Natural killer cell (primary cell): ENCODE data around the gene P4HTM. TPM values are rescaled to one million over a fixed set of nuclear protein-coding genes. Genes with fewer than 3 reads are reported as not detected.

Source experiments
- ATAC-seq, 3 donors: fragments of 150-1000 bp in 2 of 3; fragments of 200-7000 bp in 1 of 3; cut with Tn5 transposase; 1 replicate in 1 of 3; 2 replicates in 2 of 3; pipeline ENCODE4 v1.10.0; 2021; ENCODE audit warnings: mild to moderate bottlenecking in 2 of 3, moderate library complexity in 2 of 3
- DNase-seq, 2 donors: peaks; one replicate each; pipeline versions ENCODE4 v3.0.0 to v3.0.0-alpha.2; 2013 to 2021; ENCODE audit warnings: mixed read lengths in 1 of 2
- H3K27ac ChIP-seq: one replicate; pipeline ENCODE4 v1.5.1; 2013; ENCODE audit warnings: mild to moderate bottlenecking, low read length
- H3K27me3 ChIP-seq: one replicate; pipeline ENCODE4 v1.6.1; 2013; ENCODE audit warnings: low read length; ENCODE audit not compliant: control insufficient read depth, insufficient read depth
- H3K36me3 ChIP-seq: one replicate; pipeline ENCODE4 v1.6.1; 2013; ENCODE audit warnings: low read length; ENCODE audit not compliant: control insufficient read depth, insufficient read depth
- H3K4me1 ChIP-seq: one replicate; pipeline ENCODE4 v1.6.1; 2013; ENCODE audit warnings: low read length; ENCODE audit not compliant: control insufficient read depth, insufficient read depth
- H3K4me3 ChIP-seq: one replicate; pipeline ENCODE4 v1.5.1; 2013; ENCODE audit warnings: low read length
- H3K9me3 ChIP-seq: one replicate; pipeline ENCODE4 v1.6.1; 2013; ENCODE audit warnings: low read length; ENCODE audit not compliant: control insufficient read depth, insufficient read depth
- H3K27ac Mint-ChIP-seq, 2 donors: one replicate each; pipeline ENCODE4 v1.8.0; 2022; ENCODE audit warnings: mild to moderate bottlenecking in 2 of 2, mixed read lengths in 2 of 2, moderate library complexity in 1 of 2
- H3K27me3 Mint-ChIP-seq, 2 donors: one replicate each; pipeline ENCODE4 v1.8.0; 2022; ENCODE audit warnings: low read depth in 2 of 2, mixed read lengths in 2 of 2
- H3K36me3 Mint-ChIP-seq: one replicate; pipeline ENCODE4 v1.8.0; 2022; ENCODE audit warnings: mixed read lengths
- H3K4me1 Mint-ChIP-seq, 2 donors: one replicate each; pipeline ENCODE4 v1.8.0; 2022; ENCODE audit warnings: mixed read lengths in 2 of 2
- H3K4me3 Mint-ChIP-seq: one replicate; pipeline ENCODE4 v1.8.0; 2022; ENCODE audit warnings: mild to moderate bottlenecking, moderate library complexity, mixed read lengths
- H3K9me3 Mint-ChIP-seq, 2 donors: one replicate each; pipeline ENCODE4 v1.8.0; 2022; ENCODE audit warnings: mixed read lengths in 2 of 2
- CTCF ChIP-seq: fragments of 200-600 bp; IDR thresholded peaks from one replicate; pipeline ENCODE4 v1.8.0; 2022; ENCODE audit warnings: antibody characterized with exemption
- WGBS: methylation state at CpG from one replicate; pipeline ENCODE4 v1.1.7; 2013; ENCODE audit warnings: missing lambda C conversion rate; ENCODE audit not compliant: insufficient coverage; 5-methylcytosine and 5-hydroxymethylcytosine counted together
- intact Hi-C: fragments of 100-400 bp; cut with micrococcal nuclease; formaldehyde crosslinking; loops from one replicate; pipeline ENCODE4 v1.14.2; 2022
- total RNA-seq, 4 donors: library from RNA; stranded (reverse); fragments of 120-200 nt in 1 of 4; gene quantifications; one replicate each; pipeline versions ENCODE4 v1.2.3 to v1.2.4, GENCODE V29; 2013 to 2022

P4HTM gene
- total RNA-seq, 3 donors from 2014 or later (not counting 1 experiment from before 2014, with no cell fraction given), result 28.8 to 31.3 (median 30.6) TPM

DNA sequence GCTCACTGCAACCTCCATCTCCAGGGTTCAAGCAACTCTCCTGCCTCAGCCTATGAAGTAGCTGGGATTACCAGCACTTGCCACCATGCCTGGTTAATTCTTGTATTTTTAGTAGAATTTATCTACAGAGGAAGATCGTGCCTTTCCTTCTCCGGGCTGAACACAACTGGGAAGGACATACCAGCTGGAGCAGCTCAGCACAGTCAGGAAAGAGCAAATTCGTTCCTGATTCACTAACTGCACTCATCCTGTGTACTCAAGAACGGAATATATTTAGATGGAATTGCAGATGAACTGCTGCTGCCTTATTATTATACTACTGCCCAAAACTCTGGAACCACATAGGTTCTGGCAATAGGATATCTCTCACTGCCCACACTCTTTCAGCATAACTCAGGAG, 27.1 kb upstream of the P4HTM start:
- Histone ChIP-seq H3K4me3 (no peak overlapping the region), H3K27me3 (no peaks in the 10 kb centered on the region), H3K27ac (no peak overlapping the region), H3K4me1 (no peaks in the 10 kb centered on the region), H3K9me3 (no peaks in the 10 kb centered on the region), H3K36me3 (peaks cover 33% of the 10 kb centered on the region)
- no peaks in the 10 kb centered on the region for H3K36me3 Mint-ChIP-seq
- peak overlapping the region; percentile 1 to 50 for H3K27ac Mint-ChIP-seq
- 100% methylated on average over 4 of the region's 4 CpGs for WGBS
- no peaks in the 10 kb centered on the region for H3K27me3 Mint-ChIP-seq
- DNase-seq (no peak), ATAC-seq (no peak)
- intact Hi-C loops, result no loop called here
- no peaks in the 10 kb centered on the region for H3K9me3 Mint-ChIP-seq
- H3K4me3 Mint-ChIP-seq, result no peak overlapping the region
- no peak for TF ChIP-seq CTCF
- H3K4me1 Mint-ChIP-seq, result peaks cover 16 to 20% of the 10 kb centered on the region in 2 donors

DNA sequence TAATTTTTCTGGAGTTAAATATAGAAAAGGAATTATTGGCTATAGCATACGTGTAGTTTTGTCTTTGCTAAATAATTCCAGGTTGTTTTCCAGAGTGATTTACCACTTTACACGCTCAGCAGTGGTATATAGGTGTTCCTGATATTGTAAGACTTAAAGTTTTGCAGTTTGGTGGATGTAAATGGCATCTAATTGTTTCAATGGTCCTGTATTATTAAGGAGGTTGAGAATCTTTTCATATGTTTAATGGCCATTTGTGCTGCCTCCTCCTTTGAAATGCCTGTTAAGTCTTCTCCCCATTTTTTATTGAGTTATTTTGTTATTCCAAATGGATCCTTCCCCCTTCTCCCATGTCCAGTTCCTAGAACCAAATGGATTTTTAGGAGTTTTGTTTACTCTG, 26.4 kb upstream of the P4HTM start:
- no peak for TF ChIP-seq CTCF
- Mint-ChIP-seq H3K9me3 (no peaks in the 10 kb centered on the region), H3K36me3 (no peaks in the 10 kb centered on the region), H3K27me3 (no peaks in the 10 kb centered on the region), H3K4me1 (peaks cover 16 to 20% of the 10 kb centered on the region in 2 donors), H3K4me3 (no peak overlapping the region), H3K27ac (no peak overlapping the region)
- H3K4me3 ChIP-seq, result no peak overlapping the region
- H3K27me3 ChIP-seq, result no peaks in the 10 kb centered on the region
- 94% methylated on average over 2 of the region's 2 CpGs for WGBS
- no peaks in the 10 kb centered on the region for H3K4me1 ChIP-seq
- H3K27ac ChIP-seq, result no peak overlapping the region
- no peaks in the 10 kb centered on the region for H3K9me3 ChIP-seq
- DNase-seq (no peak), ATAC-seq (no peak)
- H3K36me3 ChIP-seq, result peaks cover 31% of the 10 kb centered on the region
- intact Hi-C loops, result no loop called here

DNA sequence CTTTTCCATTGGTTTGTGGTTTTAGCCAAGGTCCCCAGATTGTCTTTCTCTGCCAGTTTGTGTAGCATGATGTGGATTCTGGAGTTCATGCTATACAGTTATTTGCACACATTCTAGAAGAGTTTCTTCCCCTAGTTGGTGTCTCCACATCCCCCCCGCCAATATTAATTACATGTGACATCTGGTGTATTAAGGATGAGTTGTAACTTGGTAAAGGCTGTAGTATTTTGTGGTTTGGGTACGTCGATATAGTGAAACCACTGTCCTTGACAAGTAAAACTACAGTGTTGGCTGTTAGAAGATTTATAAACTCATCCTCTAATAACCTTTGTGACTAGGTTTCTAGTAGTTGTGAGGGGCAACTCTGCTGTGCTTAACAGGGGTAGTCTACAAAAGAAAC, 23.7 kb upstream of the P4HTM start:
- ATAC-seq, result peak; percentile 21 to 51 (median 27)
- Histone ChIP-seq H3K36me3 (peaks cover 53% of the 10 kb centered on the region), H3K4me1 (no peaks in the 10 kb centered on the region), H3K27ac (no peak overlapping the region), H3K27me3 (no peaks in the 10 kb centered on the region), H3K9me3 (no peaks in the 10 kb centered on the region), H3K4me3 (no peak overlapping the region)
- Mint-ChIP-seq H3K4me3 (no peak overlapping the region), H3K36me3 (peaks cover 9% of the 10 kb centered on the region), H3K9me3 (no peaks in the 10 kb centered on the region), H3K4me1 (peaks cover 14 to 16% of the 10 kb centered on the region in 2 donors), H3K27ac (peak overlapping the region; percentile 31 to 50), H3K27me3 (no peaks in the 10 kb centered on the region)
- no peak for TF ChIP-seq CTCF
- no peak for DNase-seq
- intact Hi-C loops, result no loop called here
- no CpG with 5 or more reads among the region's 3 CpGs for WGBS

DNA sequence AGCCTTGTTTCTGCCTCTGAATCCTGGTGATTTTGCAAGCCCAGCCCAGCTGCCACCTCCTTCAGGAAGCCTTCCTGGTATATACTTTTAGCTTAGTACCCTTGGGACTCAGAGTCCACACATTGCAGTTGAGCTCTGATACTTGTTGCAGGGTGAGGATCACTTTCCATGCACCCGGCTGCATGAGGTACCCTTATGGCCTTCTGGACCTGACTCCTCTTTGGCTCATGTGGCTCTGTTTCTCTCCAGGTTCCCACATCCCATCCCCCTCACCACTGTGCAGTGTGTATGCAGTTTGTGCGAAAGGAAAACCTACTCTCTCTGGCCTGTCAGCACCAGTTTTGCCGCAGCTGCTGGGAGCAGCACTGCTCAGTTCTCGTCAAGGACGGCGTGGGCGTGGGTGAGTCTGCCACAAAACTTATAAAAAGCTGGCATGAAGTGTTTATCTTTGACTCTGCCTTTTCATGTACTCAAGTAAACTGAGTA, 23.1 kb upstream of the P4HTM start:
- no peak for ATAC-seq
- peaks cover 14 to 16% of the 10 kb centered on the region in 2 donors for H3K4me1 Mint-ChIP-seq
- no peaks in the 10 kb centered on the region for H3K27me3 ChIP-seq
- no peak overlapping the region for H3K4me3 Mint-ChIP-seq
- no peaks in the 10 kb centered on the region for H3K27me3 Mint-ChIP-seq
- WGBS, result 87% methylated on average over 7 of the region's 7 CpGs
- intact Hi-C loops, result no loop called here
- H3K9me3 Mint-ChIP-seq, result no peaks in the 10 kb centered on the region
- H3K27ac ChIP-seq, result no peak overlapping the region
- H3K36me3 ChIP-seq, result peaks cover 59% of the 10 kb centered on the region
- peaks cover 15% of the 10 kb centered on the region for H3K36me3 Mint-ChIP-seq
- H3K9me3 ChIP-seq, result no peaks in the 10 kb centered on the region
- no peak for DNase-seq
- H3K4me3 ChIP-seq, result no peak overlapping the region
- TF ChIP-seq CTCF, result no peak
- H3K27ac Mint-ChIP-seq, result peak overlapping the region; percentile 31 to 50
- no peaks in the 10 kb centered on the region for H3K4me1 ChIP-seq
